H7 (cell line): ENCODE measurements around the gene JADE2. TPM values are rescaled to one million over a fixed set of nuclear protein-coding genes. Genes with fewer than 3 reads are reported as not detected.

Experiments used
- DNase-seq: peaks from one replicate; pipeline ENCODE4 v3.0.0; 2012
- H3K27me3 ChIP-seq: 2 replicates; pipeline ENCODE4 v1.6.0; 2011; ENCODE audit warnings: mild to moderate bottlenecking, low read length; ENCODE audit not compliant: control insufficient read depth, insufficient read depth
- H3K36me3 ChIP-seq: replicated peaks from 2 replicates; pipeline ENCODE4 v1.5.1; 2011; ENCODE audit warnings: low read length; ENCODE audit not compliant: control insufficient read depth, insufficient read depth
- H3K4me3 ChIP-seq: 2 replicates; pipeline ENCODE4 v1.5.1; 2011; ENCODE audit warnings: low read depth, mild to moderate bottlenecking, control low read depth, low read length, moderate library complexity; ENCODE audit not compliant: insufficient read depth
- total RNA-seq: library from RNA; depleted of rRNA; stranded (reverse); fragments of >200 nt; shearing (Covaris generic); gene quantifications from 2 replicates; pipeline ENCODE4 v1.2.3, GENCODE V29; 2014

JADE2 gene
- total RNA-seq, 1 experiment from 2014 or later: 33.7 TPM

DNA sequence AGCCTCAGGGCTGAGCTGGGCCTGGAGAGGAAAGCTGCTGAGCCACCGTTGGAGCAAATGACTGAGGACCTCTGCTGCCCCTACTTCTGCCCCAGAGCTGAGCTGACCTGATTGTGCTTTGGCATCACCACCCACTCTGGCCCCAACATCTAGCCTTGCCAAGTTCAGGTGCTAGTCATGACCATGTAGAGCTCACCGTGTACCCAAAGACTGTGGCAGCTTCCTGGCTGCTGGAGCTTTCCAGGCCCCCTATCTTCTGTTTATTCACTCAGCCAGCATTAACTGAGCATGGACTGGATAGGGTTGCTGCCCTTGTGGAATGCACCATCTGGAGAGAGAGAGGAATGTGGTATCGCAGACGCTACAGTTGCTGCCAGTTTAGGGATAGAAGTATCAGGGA, 49.1 kb downstream of the JADE2 start:
- DNase-seq: no peak
- Histone ChIP-seq H3K27me3 (no peaks in the 10 kb centered on the region), H3K4me3 (no peak overlapping the region), H3K36me3 (peaks cover 44% of the 10 kb centered on the region)

DNA sequence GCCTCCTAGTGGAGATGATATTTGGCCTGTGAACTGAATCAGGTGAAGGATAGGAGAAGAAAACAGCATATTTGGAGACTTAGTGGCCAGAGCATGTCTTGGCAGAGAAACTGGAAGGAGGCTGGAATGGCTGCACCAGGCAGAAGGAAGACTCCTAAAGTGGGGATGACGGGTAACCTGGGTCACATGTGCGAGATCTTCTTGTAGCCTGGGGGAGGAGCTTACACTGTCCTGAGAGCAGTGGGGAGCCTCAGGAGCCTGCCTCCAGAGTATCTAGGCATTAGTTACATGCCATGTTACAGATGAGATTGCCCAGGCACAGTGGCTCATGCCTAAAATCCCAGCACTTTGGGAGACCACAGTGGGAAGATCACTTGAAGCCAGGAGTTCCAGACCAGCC, 49.8 kb downstream of the JADE2 start:
- no peak overlapping the region for H3K4me3 ChIP-seq
- peak; percentile 69 for DNase-seq
- no peaks in the 10 kb centered on the region for H3K27me3 ChIP-seq
- H3K36me3 ChIP-seq: peaks cover 42% of the 10 kb centered on the region

GRCh38 chr5:134576386-134577021, 51.0 kb downstream of the JADE2 start:
- DNase-seq: peak; percentile 48
- no peak overlapping the region for H3K4me3 ChIP-seq
- peaks cover 44% of the 10 kb centered on the region for H3K36me3 ChIP-seq
- H3K27me3 ChIP-seq: no peaks in the 10 kb centered on the region

GRCh38 chr5:134577022-134577795, 51.7 kb downstream of the JADE2 start:
- peak; percentile 57 for DNase-seq
- no peaks in the 10 kb centered on the region for H3K27me3 ChIP-seq
- H3K4me3 ChIP-seq: no peak overlapping the region
- H3K36me3 ChIP-seq: peaks cover 44% of the 10 kb centered on the region

DNA sequence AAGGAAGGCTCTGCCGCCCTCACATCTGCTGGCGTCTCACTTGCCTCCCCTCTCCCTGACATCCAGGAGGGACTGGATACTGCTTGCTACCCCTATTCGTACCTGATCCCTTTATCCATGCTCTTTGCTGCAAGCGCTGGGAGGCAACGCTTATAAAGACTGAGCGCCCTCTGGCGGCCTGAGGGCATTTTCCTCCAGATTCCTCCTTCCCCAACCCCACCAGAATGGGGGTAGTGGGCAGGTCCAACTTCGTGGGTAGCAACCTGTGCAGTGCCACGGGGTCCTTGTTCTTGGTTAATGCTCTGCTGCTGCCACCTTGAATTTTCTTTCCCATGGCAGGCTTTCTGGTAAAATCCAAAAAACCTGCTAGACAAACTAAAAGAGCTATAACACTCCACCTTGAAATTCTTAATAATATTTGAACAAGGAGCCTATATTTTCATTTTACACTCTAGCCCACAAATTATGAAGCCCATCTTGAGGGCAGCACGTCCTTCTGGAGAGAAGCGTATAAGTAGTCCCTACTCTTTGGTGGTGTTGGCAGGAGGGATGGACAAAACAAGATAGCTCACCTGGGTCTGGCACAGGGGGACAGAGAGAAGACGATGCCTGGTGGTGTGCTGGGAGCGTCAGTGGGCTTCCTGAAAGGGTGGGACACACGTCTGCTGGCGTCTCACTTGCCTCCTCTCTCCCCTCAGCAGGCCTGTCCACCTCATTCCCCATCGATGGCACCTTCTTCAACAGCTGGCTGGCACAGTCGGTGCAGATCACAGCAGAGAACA, 52.5 kb downstream of the JADE2 start:
- Histone ChIP-seq H3K4me3 (no peak overlapping the region), H3K27me3 (no peaks in the 10 kb centered on the region), H3K36me3 (peaks cover 36% of the 10 kb centered on the region)
- peak; percentile 95 for DNase-seq

DNA sequence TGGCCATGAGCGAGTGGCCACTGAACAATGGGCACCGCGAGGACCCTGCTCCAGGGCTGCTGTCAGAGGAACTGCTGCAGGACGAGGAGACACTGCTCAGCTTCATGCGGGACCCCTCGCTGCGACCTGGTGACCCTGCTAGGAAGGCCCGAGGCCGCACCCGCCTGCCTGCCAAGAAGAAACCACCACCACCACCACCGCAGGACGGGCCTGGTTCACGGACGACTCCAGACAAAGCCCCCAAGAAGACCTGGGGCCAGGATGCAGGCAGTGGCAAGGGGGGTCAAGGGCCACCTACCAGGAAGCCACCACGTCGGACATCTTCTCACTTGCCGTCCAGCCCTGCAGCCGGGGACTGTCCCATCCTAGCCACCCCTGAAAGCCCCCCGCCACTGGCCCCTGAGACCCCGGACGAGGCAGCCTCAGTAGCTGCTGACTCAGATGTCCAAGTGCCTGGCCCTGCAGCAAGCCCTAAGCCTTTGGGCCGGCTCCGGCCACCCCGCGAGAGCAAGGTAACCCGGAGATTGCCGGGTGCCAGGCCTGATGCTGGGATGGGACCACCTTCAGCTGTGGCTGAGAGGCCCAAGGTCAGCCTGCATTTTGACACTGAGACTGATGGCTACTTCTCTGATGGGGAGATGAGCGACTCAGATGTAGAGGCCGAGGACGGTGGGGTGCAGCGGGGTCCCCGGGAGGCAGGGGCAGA, 53.3 kb downstream of the JADE2 start:
- Histone ChIP-seq H3K36me3 (peaks cover 31% of the 10 kb centered on the region), H3K4me3 (no peak overlapping the region), H3K27me3 (no peaks in the 10 kb centered on the region)
- DNase-seq: peak; percentile 43

- DNase-seq: peak; percentile 41
- Histone ChIP-seq H3K27me3 (no peaks in the 10 kb centered on the region), H3K36me3 (peaks cover 27% of the 10 kb centered on the region), H3K4me3 (no peak overlapping the region)
Measured at GRCh38 chr5:134579284-134579771, 53.9 kb downstream of the JADE2 start.

- peak; percentile 47 for DNase-seq
- Histone ChIP-seq H3K27me3 (no peaks in the 10 kb centered on the region), H3K4me3 (no peak overlapping the region), H3K36me3 (peaks cover 20% of the 10 kb centered on the region)
Measured at GRCh38 chr5:134580001-134580460, 54.6 kb downstream of the JADE2 start.

GRCh38 chr5:134581241-134581981, 55.9 kb downstream of the JADE2 start:
- Histone ChIP-seq H3K4me3 (no peak overlapping the region), H3K27me3 (no peaks in the 10 kb centered on the region), H3K36me3 (peaks cover 12% of the 10 kb centered on the region)
- DNase-seq: peak; percentile 60

- Histone ChIP-seq H3K27me3 (no peaks in the 10 kb centered on the region), H3K36me3 (peaks cover 12% of the 10 kb centered on the region), H3K4me3 (no peak overlapping the region)
- DNase-seq: peak; percentile 16
Measured at GRCh38 chr5:134582281-134582680, 56.8 kb downstream of the JADE2 start.

- peaks cover 12% of the 10 kb centered on the region for H3K36me3 ChIP-seq
- no peaks in the 10 kb centered on the region for H3K27me3 ChIP-seq
- peak; percentile 16 for DNase-seq
- H3K4me3 ChIP-seq: no peak overlapping the region
Measured at GRCh38 chr5:134582941-134583340, 57.5 kb downstream of the JADE2 start.

- peaks cover 8% of the 10 kb centered on the region for H3K36me3 ChIP-seq
- H3K27me3 ChIP-seq: no peaks in the 10 kb centered on the region
- no peak overlapping the region for H3K4me3 ChIP-seq
- peak; percentile 23 for DNase-seq
Measured at GRCh38 chr5:134583766-134584165, 58.3 kb downstream of the JADE2 start.

GRCh38 chr5:134584662-134585061, 59.2 kb downstream of the JADE2 start:
- H3K36me3 ChIP-seq: peaks cover 2% of the 10 kb centered on the region
- DNase-seq: no peak
- no peak overlapping the region for H3K4me3 ChIP-seq
- H3K27me3 ChIP-seq: no peaks in the 10 kb centered on the region
